Gastroesophageal sphincter (tissue), 4 donors: Measurements from ENCODE around the gene TTYH1. TPM values are rescaled to one million over a fixed set of nuclear protein-coding genes. Genes with fewer than 3 reads are reported as not detected.

Experiments used
- ATAC-seq: fragments of 150-250 bp; one replicate; pipeline ENCODE4 v1.9.1; 2016; ENCODE audit warnings: mild to moderate bottlenecking, moderate library complexity
- H3K27ac ChIP-seq, 4 donors: fragments of 200-600 bp; sonication (generic) in 3 of 4; 1 replicate in 3 of 4; 2 replicates in 1 of 4; pipeline ENCODE4 v1.5.1; 2016 to 2019
- H3K27me3 ChIP-seq: fragments of 200-600 bp; sonication (generic); one replicate; pipeline ENCODE4 v1.5.1; 2019
- H3K36me3 ChIP-seq, 2 donors: fragments of 200-600 bp; sonication (generic); one replicate each; pipeline ENCODE4 v1.5.1; 2019; ENCODE audit warnings: control low read depth in 1 of 2
- H3K4me1 ChIP-seq, 3 donors: fragments of 200-600 bp; sonication (generic); 1 replicate in 2 of 3; 2 replicates in 1 of 3; pipeline ENCODE4 v1.5.1; 2016 to 2019; ENCODE audit warnings: control low read depth in 2 of 3
- H3K4me3 ChIP-seq, 2 donors: fragments of 200-600 bp; sonication (generic); one replicate each; pipeline ENCODE4 v1.5.1; 2019; ENCODE audit warnings: mild to moderate bottlenecking in 1 of 2, moderate library complexity in 1 of 2
- H3K9me3 ChIP-seq, 3 donors: fragments of 200-600 bp; sonication (generic); one replicate each; pipeline ENCODE4 v1.5.1; 2017 to 2019; ENCODE audit warnings: control low read depth in 2 of 3
- EP300 ChIP-seq: sonication (generic); formaldehyde crosslinking; IDR thresholded peaks from one replicate; pipeline ENCODE4 v1.6.1; 2017; ENCODE audit warnings: antibody characterized with exemption, mild to moderate bottlenecking
- POLR2A ChIP-seq, 2 donors: fragments of 450-650 bp; IDR thresholded peaks; one replicate each; pipeline ENCODE4 v1.6.1; 2017; ENCODE audit warnings: antibody characterized with exemption in 2 of 2, mild to moderate bottlenecking in 2 of 2, moderate library complexity in 1 of 2
- POLR2AphosphoS5 ChIP-seq: sonication (generic); formaldehyde crosslinking; IDR thresholded peaks from one replicate; pipeline ENCODE4 v1.6.1; 2017; ENCODE audit warnings: antibody characterized with exemption
- WGBS, 2 donors: methylation state at CpG; one replicate each; pipeline ENCODE4 v1.1.5; 2018; ENCODE audit warnings: low coverage in 1 of 2; 5-methylcytosine and 5-hydroxymethylcytosine counted together
- total RNA-seq, 4 donors: library from RNA; depleted of rRNA; stranded (reverse); fragments of >200 nt; gene quantifications; one replicate each; pipeline ENCODE4 v1.1.0, GENCODE V29; 2016
- TF ChIP-seq, protein P1 (sequence below), 4 experiments: fragments of 200-600 bp in 2 of 4; fragments of 450-650 bp in 2 of 4; sonication (generic) in 1 of 4; IDR thresholded peaks; one replicate each; pipeline ENCODE4 v1.5.1; 2017 to 2019; ENCODE audit warnings: antibody characterized with exemption in 4 of 4, mild to moderate bottlenecking in 2 of 4, moderate library complexity in 2 of 4

Gene TTYH1
- total RNA-seq, 4 donors from 2014 or later = 1.2 to 19.8 (median 5.5) TPM

DNA sequence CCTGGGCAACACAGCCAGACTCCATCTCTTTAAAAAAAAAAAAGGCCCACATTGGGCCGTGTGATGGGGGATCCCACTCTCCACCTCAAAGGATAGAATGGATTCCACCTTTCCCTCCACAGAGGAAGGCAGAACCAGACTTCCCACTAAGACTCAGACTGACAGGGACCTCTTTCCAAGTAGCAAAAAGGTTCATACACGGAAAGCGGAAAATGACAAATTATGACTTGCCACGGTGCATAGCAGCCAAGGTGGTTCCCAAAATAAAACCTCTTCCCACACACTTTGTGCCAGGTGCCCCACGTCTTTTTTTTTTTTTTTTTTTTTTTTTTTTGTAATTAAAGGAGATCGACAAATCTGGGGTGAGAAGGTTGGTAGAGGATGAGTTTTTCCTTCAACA lies 14.4 kb upstream of the TTYH1 start:
- peaks cover 0 to 7% (median 0%) of the 10 kb centered on the region in 3 donors for H3K9me3 ChIP-seq
- 48 to 68% methylated on average over 6 of the region's 6 CpGs for WGBS, 2 donors
- no peak for ATAC-seq
- H3K4me3 ChIP-seq = no peak overlapping the region
- no peak for TF ChIP-seq POLR2AphosphoS5
- H3K27ac ChIP-seq = no peak overlapping the region
- H3K27me3 ChIP-seq = peaks cover 37% of the 10 kb centered on the region
- no peaks in the 10 kb centered on the region for H3K4me1 ChIP-seq
- no peaks in the 10 kb centered on the region for H3K36me3 ChIP-seq

- 66 to 68% methylated on average over 4 of the region's 8 CpGs for WGBS, 2 donors
- Histone ChIP-seq H3K9me3 (peaks cover 0 to 7% (median 0%) of the 10 kb centered on the region in 3 donors), H3K4me3 (no peak overlapping the region), H3K36me3 (no peaks in the 10 kb centered on the region), H3K4me1 (no peaks in the 10 kb centered on the region), H3K27me3 (peaks cover 25% of the 10 kb centered on the region), H3K27ac (no peak overlapping the region)
- TF ChIP-seq POLR2AphosphoS5 (no peak), POLR2A (IDR thresholded peaks at IDR 0.05) (no peak), EP300 (no peak)
- TF ChIP-seq, protein P1, sequence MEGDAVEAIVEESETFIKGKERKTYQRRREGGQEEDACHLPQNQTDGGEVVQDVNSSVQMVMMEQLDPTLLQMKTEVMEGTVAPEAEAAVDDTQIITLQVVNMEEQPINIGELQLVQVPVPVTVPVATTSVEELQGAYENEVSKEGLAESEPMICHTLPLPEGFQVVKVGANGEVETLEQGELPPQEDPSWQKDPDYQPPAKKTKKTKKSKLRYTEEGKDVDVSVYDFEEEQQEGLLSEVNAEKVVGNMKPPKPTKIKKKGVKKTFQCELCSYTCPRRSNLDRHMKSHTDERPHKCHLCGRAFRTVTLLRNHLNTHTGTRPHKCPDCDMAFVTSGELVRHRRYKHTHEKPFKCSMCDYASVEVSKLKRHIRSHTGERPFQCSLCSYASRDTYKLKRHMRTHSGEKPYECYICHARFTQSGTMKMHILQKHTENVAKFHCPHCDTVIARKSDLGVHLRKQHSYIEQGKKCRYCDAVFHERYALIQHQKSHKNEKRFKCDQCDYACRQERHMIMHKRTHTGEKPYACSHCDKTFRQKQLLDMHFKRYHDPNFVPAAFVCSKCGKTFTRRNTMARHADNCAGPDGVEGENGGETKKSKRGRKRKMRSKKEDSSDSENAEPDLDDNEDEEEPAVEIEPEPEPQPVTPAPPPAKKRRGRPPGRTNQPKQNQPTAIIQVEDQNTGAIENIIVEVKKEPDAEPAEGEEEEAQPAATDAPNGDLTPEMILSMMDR (IDR thresholded peaks at IDR 0.05) = no peak
- ATAC-seq = no peak
These were observed 12.2 kb upstream of the TTYH1 start for GRCh38 chr19:54403054-54403453.

DNA sequence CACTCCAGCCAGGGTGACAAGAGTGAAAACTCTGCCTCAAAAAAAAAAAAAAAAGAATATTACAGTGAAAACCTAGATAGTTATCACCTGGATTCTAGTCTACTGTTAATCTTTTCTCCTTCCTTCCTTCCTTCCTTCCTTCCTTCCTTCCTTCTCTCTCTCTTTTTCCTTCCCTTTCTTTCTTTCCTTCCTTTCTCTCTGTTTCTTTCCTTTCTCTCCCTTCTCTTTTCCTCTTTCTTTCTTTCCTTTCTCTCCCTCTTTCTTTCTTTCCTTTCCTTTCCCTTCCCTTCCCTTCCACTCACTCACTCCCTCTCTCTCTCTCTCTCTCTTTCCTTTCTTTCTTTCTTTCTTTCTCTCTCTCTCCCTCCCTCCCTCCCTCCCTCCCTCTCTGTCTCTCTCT lies 9.6 kb upstream of the TTYH1 start:
- no peaks in the 10 kb centered on the region for H3K4me1 ChIP-seq
- peaks cover 29% of the 10 kb centered on the region for H3K27me3 ChIP-seq
- no peak for ATAC-seq
- TF ChIP-seq EP300 (no peak), POLR2A (IDR thresholded peaks at IDR 0.05) (no peak), POLR2AphosphoS5 (no peak)
- TF ChIP-seq, protein P1 (IDR thresholded peaks at IDR 0.05) = no peak
- no peaks in the 10 kb centered on the region for H3K9me3 ChIP-seq
- no peak overlapping the region for H3K4me3 ChIP-seq
- H3K36me3 ChIP-seq = no peaks in the 10 kb centered on the region
- no peak overlapping the region for H3K27ac ChIP-seq

- ATAC-seq = no peak
- Histone ChIP-seq H3K27ac (no peak overlapping the region), H3K36me3 (no peaks in the 10 kb centered on the region), H3K4me1 (no peaks in the 10 kb centered on the region), H3K27me3 (peaks cover 46% of the 10 kb centered on the region), H3K4me3 (no peak overlapping the region), H3K9me3 (no peaks in the 10 kb centered on the region)
- WGBS, 2 donors = 78% methylated on average over 7 of the region's 7 CpGs
- TF ChIP-seq POLR2A (IDR thresholded peaks at IDR 0.05) = no peak
- TF ChIP-seq, protein P1 (IDR thresholded peaks at IDR 0.05) = no peak
- no peak for TF ChIP-seq POLR2AphosphoS5
- no peak for TF ChIP-seq EP300
These were observed 7.5 kb upstream of the TTYH1 start for GRCh38 chr19:54407780-54408179.

- H3K36me3 ChIP-seq = no peaks in the 10 kb centered on the region
- H3K4me3 ChIP-seq = no peak overlapping the region
- TF ChIP-seq POLR2A (IDR thresholded peaks at IDR 0.05) (no peak), POLR2AphosphoS5 (no peak), EP300 (no peak)
- TF ChIP-seq, protein P1 (IDR thresholded peaks at IDR 0.05) = no peak
- no peaks in the 10 kb centered on the region for H3K4me1 ChIP-seq
- ATAC-seq = no peak
- no peak overlapping the region for H3K27ac ChIP-seq
- no peaks in the 10 kb centered on the region for H3K9me3 ChIP-seq
- peaks cover 46% of the 10 kb centered on the region for H3K27me3 ChIP-seq
- WGBS, 2 donors = 75 to 76% methylated on average over 7 to 8 of the region's 9 CpGs
These were observed 6.7 kb upstream of the TTYH1 start for GRCh38 chr19:54408456-54409026.
